IMR-90 (cell line): ENCODE measurements around the gene RGPD4. TPM values are rescaled to one million over a fixed set of nuclear protein-coding genes. Genes with fewer than 3 reads are reported as not detected.

ENCODE experiments used
- ATAC-seq: fragments of 200-7000 bp; cut with Tn5 transposase; 2 replicates; pipeline ENCODE4 v1.9.1; 2020; ENCODE audit warnings: low read depth, mild to moderate bottlenecking, moderate library complexity
- BruUV-seq: library from RNA; stranded (reverse); fragments of 400-500 nt; replicated peaks from 2 replicates; lab custom pipeline; 2021; lab: Mats Ljungman, UMichigan
- CTCF ChIA-PET: fragments of 300-600 bp; formaldehyde crosslinking; extraction: SDS; loops from one replicate; lab custom pipeline; 2021; ENCODE audit warnings: antibody characterized with exemption; lab: Yijun Ruan, JAX
- POLR2A ChIA-PET: fragments of 300-600 bp; sonication (Branson Sonifier 250); formaldehyde crosslinking; loops from one replicate; lab custom pipeline; 2022; ENCODE audit warnings: antibody characterized with exemption; ENCODE audit not compliant: unreplicated experiment; lab: Charles Lee
- DNase-seq: peaks from one replicate; pipeline ENCODE4 v3.0.0; 2013
- H2AFZ ChIP-seq: replicated peaks from 2 replicates; pipeline ENCODE3; 2013; ENCODE audit warnings: low read length, mild to moderate bottlenecking; ENCODE audit not compliant: poor library complexity
- H2AK5ac ChIP-seq: 2 replicates; pipeline ENCODE4 v1.6.1; 2013; ENCODE audit warnings: low read depth, low read length, inconsistent platforms
- H2AK9ac ChIP-seq: replicated peaks from 2 replicates; pipeline ENCODE3; 2013; ENCODE audit warnings: mild to moderate bottlenecking, low read depth, low read length, moderate library complexity; ENCODE audit not compliant: poor library complexity
- H2BK120ac ChIP-seq: 2 replicates; pipeline ENCODE4 v1.6.1; 2013; ENCODE audit warnings: low read depth, low read length, inconsistent platforms
- H2BK15ac ChIP-seq: 3 replicates; pipeline ENCODE4 v1.6.1; 2013; ENCODE audit warnings: low read depth, low read length, inconsistent platforms
- H2BK20ac ChIP-seq: 2 replicates; pipeline ENCODE4 v1.6.1; 2013; ENCODE audit warnings: low read depth, mild to moderate bottlenecking, inconsistent platforms, low read length, moderate library complexity
- H2BK5ac ChIP-seq: 2 replicates; pipeline ENCODE4 v1.6.1; 2013; ENCODE audit warnings: mild to moderate bottlenecking, low read depth, low read length, inconsistent platforms; ENCODE audit not compliant: poor library complexity, severe bottlenecking
- H3K14ac ChIP-seq: replicated peaks from 2 replicates; pipeline ENCODE4 v1.6.1; 2013; ENCODE audit warnings: low read depth, low read length, inconsistent platforms
- H3K18ac ChIP-seq: 2 replicates; pipeline ENCODE4 v1.6.1; 2013; ENCODE audit warnings: low read depth, low read length, control low read depth
- H3K23ac ChIP-seq: 2 replicates; pipeline ENCODE4 v1.6.1; 2013; ENCODE audit warnings: low read depth, low read length, inconsistent platforms
- H3K27ac ChIP-seq: 2 replicates; pipeline ENCODE4 v1.5.1; 2013; ENCODE audit warnings: mild to moderate bottlenecking, control low read depth, low read length; ENCODE audit not compliant: insufficient read depth
- H3K27me3 ChIP-seq: 2 replicates; pipeline ENCODE4 v1.6.1; 2013; ENCODE audit warnings: low read length; ENCODE audit not compliant: control insufficient read depth, insufficient read depth
- H3K36me3 ChIP-seq: 2 replicates; pipeline ENCODE4 v1.6.1; 2013; ENCODE audit warnings: low read length, mixed read lengths; ENCODE audit not compliant: control insufficient read depth, insufficient read depth
- H3K4ac ChIP-seq: 2 replicates; pipeline ENCODE4 v1.6.1; 2013; ENCODE audit warnings: low read depth, low read length, inconsistent platforms
- H3K4me1 ChIP-seq: 2 replicates; pipeline ENCODE4 v1.6.1; 2013; ENCODE audit warnings: low read length, mixed read lengths; ENCODE audit not compliant: control insufficient read depth, insufficient read depth
- H3K4me2 ChIP-seq: 2 replicates; pipeline ENCODE4 v1.6.1; 2013; ENCODE audit warnings: low read depth, mild to moderate bottlenecking, control low read depth, low read length, moderate library complexity
- H3K4me3 ChIP-seq: 2 replicates; pipeline ENCODE4 v1.5.1; 2013; ENCODE audit warnings: low read depth, mild to moderate bottlenecking, control low read depth, low read length, moderate library complexity; ENCODE audit not compliant: insufficient read depth
- H3K56ac ChIP-seq: 2 replicates; pipeline ENCODE4 v1.6.1; 2013; ENCODE audit warnings: low read length, inconsistent platforms; ENCODE audit not compliant: insufficient read depth; ENCODE audit errors: extremely low read depth
- H3K79me1 ChIP-seq, 2 experiments: 2 replicates each; pipeline ENCODE4 v1.6.1; 2013; ENCODE audit warnings: low read length in 2 of 2, inconsistent platforms in 1 of 2, low read depth in 1 of 2
- H3K9ac ChIP-seq: 2 replicates; pipeline ENCODE4 v1.6.1; 2013; ENCODE audit warnings: low read depth, low read length, control low read depth
- H3K9me1 ChIP-seq: 2 replicates; pipeline ENCODE4 v1.6.1; 2013; ENCODE audit warnings: low read length, inconsistent platforms; ENCODE audit not compliant: insufficient read depth
- H3K9me3 ChIP-seq: 2 replicates; pipeline ENCODE4 v1.6.1; 2013; ENCODE audit warnings: low read length; ENCODE audit not compliant: control insufficient read depth, insufficient read depth
- H4K20me1 ChIP-seq: 2 replicates; pipeline ENCODE4 v1.6.1; 2013; ENCODE audit warnings: low read length, inconsistent platforms; ENCODE audit not compliant: insufficient read depth
- H4K5ac ChIP-seq: 2 replicates; pipeline ENCODE4 v1.6.1; 2013; ENCODE audit warnings: mild to moderate bottlenecking, low read depth, low read length, control low read depth
- H4K8ac ChIP-seq, 2 experiments: 2 replicates each; pipeline ENCODE4 v1.6.1; 2013; ENCODE audit warnings: low read depth in 2 of 2, low read length in 2 of 2, control low read depth in 1 of 2, inconsistent platforms in 1 of 2
- H4K91ac ChIP-seq: 2 replicates; pipeline ENCODE4 v1.6.1; 2013; ENCODE audit warnings: low read depth, low read length, inconsistent platforms; ENCODE audit not compliant: insufficient read depth
- BHLHE40 ChIP-seq: fragments of 150-350 bp; IDR thresholded peaks from 2 replicates; pipeline ENCODE4 v1.6.1; 2016; ENCODE audit warnings: mild to moderate bottlenecking, low read depth, low read length
- CEBPB ChIP-seq: IDR thresholded peaks from 2 replicates; pipeline ENCODE4 v1.6.1; 2012; ENCODE audit warnings: low read depth, low read length, improper control_type of control experiment
- CHD1 ChIP-seq: IDR thresholded peaks from 2 replicates; pipeline ENCODE4 v1.6.1; 2012; ENCODE audit warnings: low read depth, low read length, improper control_type of control experiment
- FOS ChIP-seq: fragments of 150-350 bp; IDR thresholded peaks from 2 replicates; pipeline ENCODE4 v1.6.1; 2016; ENCODE audit warnings: low read depth, low read length
- MAFK ChIP-seq: IDR thresholded peaks from 2 replicates; pipeline ENCODE4 v1.6.1; 2012; ENCODE audit warnings: low read depth, low read length, improper control_type of control experiment
- MAZ ChIP-seq: IDR thresholded peaks from 2 replicates; pipeline ENCODE4 v1.6.1; 2012; ENCODE audit warnings: low read depth, mild to moderate bottlenecking, low read length, improper control_type of control experiment, moderate library complexity, borderline replicate concordance
- NFE2L2 ChIP-seq: fragments of 150-350 bp; IDR thresholded peaks from 2 replicates; pipeline ENCODE4 v1.6.1; 2016; ENCODE audit warnings: low read depth, mild to moderate bottlenecking, low read length
- POLR2A ChIP-seq: IDR thresholded peaks from 2 replicates; pipeline ENCODE4 v1.6.1; 2012; ENCODE audit warnings: mild to moderate bottlenecking, low read depth, low read length
- RAD21 ChIP-seq: IDR thresholded peaks from 2 replicates; pipeline ENCODE4 v1.6.1; 2012; ENCODE audit warnings: low read length, improper control_type of control experiment
- RCOR1 ChIP-seq: IDR thresholded peaks from 2 replicates; pipeline ENCODE4 v1.6.1; 2012; ENCODE audit warnings: mild to moderate bottlenecking, low read length, improper control_type of control experiment; ENCODE audit not compliant: insufficient replicate concordance
- RFX5 ChIP-seq: IDR thresholded peaks from 2 replicates; pipeline ENCODE4 v1.8.0; 2012; ENCODE audit warnings: low read depth, mild to moderate bottlenecking, low read length, moderate library complexity
- SMC3 ChIP-seq: fragments of 150-350 bp; IDR thresholded peaks from 2 replicates; pipeline ENCODE4 v1.6.1; 2016; ENCODE audit warnings: low read depth, mild to moderate bottlenecking, antibody characterized with exemption, low read length, moderate library complexity
- WGBS, 2 experiments: methylation state at CpG; one replicate each; pipeline versions ENCODE4 v1.1.5 to v1.1.7; 2013; ENCODE audit warnings: missing lambda C conversion rate in 2 of 2; ENCODE audit not compliant: insufficient read length in 1 of 2; ENCODE audit errors: extremely low coverage in 2 of 2; 5-methylcytosine and 5-hydroxymethylcytosine counted together
- dilution Hi-C: fragments of 300-500 bp; cut with HindIII; formaldehyde crosslinking; loops from one replicate; pipeline ENCODE4 v1.14.3; 2018; ENCODE audit warnings: low sequenced_read_pairs; ENCODE audit not compliant: unreplicated experiment
- in situ Hi-C: fragments of 300-500 bp; cut with MboI; formaldehyde crosslinking; loops from 3 replicates; pipeline ENCODE4 v1.14.3; 2019; ENCODE audit warnings: low sequenced_read_pairs, inconsistent platforms, mixed read lengths
- intact Hi-C: fragments of 100-400 bp; cut with micrococcal nuclease; formaldehyde crosslinking; loops from 2 replicates; pipeline ENCODE4 v1.10.0; 2022
- polyA plus RNA-seq, 3 experiments: library from polyadenylated mRNA; depleted of rRNA; stranded (reverse); fragments of >200 nt; gene quantifications; 2 replicates each; pipeline ENCODE4 v1.2.3, GENCODE V29; 2012; ENCODE audit warnings: low replicate concordance in 1 of 3
- total RNA-seq: library from RNA; depleted of rRNA; stranded (reverse); fragments of >200 nt; gene quantifications from 2 replicates; pipeline ENCODE4 v1.2.3, GENCODE V29; 2012
- TF ChIP-seq, protein P1 (sequence below): fragments of 150-350 bp; IDR thresholded peaks from 2 replicates; pipeline ENCODE4 v1.6.1; 2016; ENCODE audit warnings: low read depth, mild to moderate bottlenecking, low read length, moderate library complexity, borderline replicate concordance
- TF ChIP-seq, protein P2 (sequence below): fragments of 150-350 bp; IDR thresholded peaks from 2 replicates; pipeline ENCODE4 v1.6.1; 2017; ENCODE audit warnings: mild to moderate bottlenecking, antibody characterized with exemption, low read length, low read depth

Gene RGPD4
- total and polyA plus RNA-seq, 2 of the 4 experiments (the other 2 are of a cell fraction) = not detected

DNA sequence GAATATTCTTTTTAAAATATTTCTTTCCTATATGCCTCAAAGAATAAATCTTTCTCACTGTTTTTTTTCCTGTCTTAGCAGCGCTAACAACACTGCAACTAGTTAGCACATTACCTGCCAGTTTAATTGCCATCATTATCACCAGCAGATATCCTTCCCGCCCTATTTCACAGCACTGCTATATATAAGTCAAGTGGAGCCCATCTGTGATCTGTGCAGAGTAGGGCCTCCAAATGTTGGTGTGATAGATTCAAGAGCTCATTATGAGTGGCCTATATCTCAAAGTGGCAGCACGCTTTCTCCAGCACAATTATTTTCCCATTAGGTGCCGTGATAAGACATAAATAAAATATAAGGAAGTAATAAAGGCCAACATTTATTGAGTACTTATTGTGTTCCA lies 19.8 kb upstream of the RGPD4 start:
- no peak overlapping the region for H3K27ac ChIP-seq
- no peak overlapping the region for H2BK15ac ChIP-seq
- dilution Hi-C loops = no loop called here
- H2AK9ac ChIP-seq = no peak overlapping the region
- BruUV-seq = no TSS peak
- no peak overlapping the region for H2AFZ ChIP-seq
- no peaks in the 10 kb centered on the region for H3K27me3 ChIP-seq
- no peak overlapping the region for H4K5ac ChIP-seq
- H2BK20ac ChIP-seq = no peak overlapping the region
- no peaks in the 10 kb centered on the region for H4K20me1 ChIP-seq
- H3K36me3 ChIP-seq = no peaks in the 10 kb centered on the region
- no peak overlapping the region for H2AK5ac ChIP-seq
- DNase-seq = no peak
- intact Hi-C loops = no loop called here
- in situ Hi-C loops = no loop called here
- H3K79me1 ChIP-seq = no peaks in the 10 kb centered on the region
- no peak overlapping the region for H3K4me2 ChIP-seq
- no peak overlapping the region for H3K14ac ChIP-seq
- H3K9me3 ChIP-seq = peaks cover 3% of the 10 kb centered on the region; the same call in 1 of the 2 replicates
- no peak for ATAC-seq
- H3K9ac ChIP-seq = no peak overlapping the region
- no peak overlapping the region for H2BK5ac ChIP-seq
- ChIA-PET POLR2A (no interaction called here), CTCF (no interaction called here)
- no peak overlapping the region for H3K56ac ChIP-seq
- no peak for TF ChIP-seq RCOR1
- no peak for TF ChIP-seq BHLHE40
- TF ChIP-seq POLR2A = no peak
- TF ChIP-seq SMC3 = no peak
- TF ChIP-seq, protein P1, sequence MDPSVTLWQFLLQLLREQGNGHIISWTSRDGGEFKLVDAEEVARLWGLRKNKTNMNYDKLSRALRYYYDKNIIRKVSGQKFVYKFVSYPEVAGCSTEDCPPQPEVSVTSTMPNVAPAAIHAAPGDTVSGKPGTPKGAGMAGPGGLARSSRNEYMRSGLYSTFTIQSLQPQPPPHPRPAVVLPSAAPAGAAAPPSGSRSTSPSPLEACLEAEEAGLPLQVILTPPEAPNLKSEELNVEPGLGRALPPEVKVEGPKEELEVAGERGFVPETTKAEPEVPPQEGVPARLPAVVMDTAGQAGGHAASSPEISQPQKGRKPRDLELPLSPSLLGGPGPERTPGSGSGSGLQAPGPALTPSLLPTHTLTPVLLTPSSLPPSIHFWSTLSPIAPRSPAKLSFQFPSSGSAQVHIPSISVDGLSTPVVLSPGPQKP = no peak
- TF ChIP-seq RFX5 = no peak
- TF ChIP-seq MAZ = no peak
- TF ChIP-seq RAD21 = no peak
- TF ChIP-seq, protein P2, sequence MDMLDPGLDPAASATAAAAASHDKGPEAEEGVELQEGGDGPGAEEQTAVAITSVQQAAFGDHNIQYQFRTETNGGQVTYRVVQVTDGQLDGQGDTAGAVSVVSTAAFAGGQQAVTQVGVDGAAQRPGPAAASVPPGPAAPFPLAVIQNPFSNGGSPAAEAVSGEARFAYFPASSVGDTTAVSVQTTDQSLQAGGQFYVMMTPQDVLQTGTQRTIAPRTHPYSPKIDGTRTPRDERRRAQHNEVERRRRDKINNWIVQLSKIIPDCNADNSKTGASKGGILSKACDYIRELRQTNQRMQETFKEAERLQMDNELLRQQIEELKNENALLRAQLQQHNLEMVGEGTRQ = no peak
- TF ChIP-seq MAFK = no peak
- TF ChIP-seq CHD1 = no peak
- no peak for TF ChIP-seq CEBPB
- TF ChIP-seq FOS = no peak
- TF ChIP-seq NFE2L2 = no peak
- H3K18ac ChIP-seq = no peak overlapping the region
- H2BK120ac ChIP-seq = no peak overlapping the region
- no peak overlapping the region for H4K8ac ChIP-seq
- H3K4me3 ChIP-seq = no peak overlapping the region
- H3K23ac ChIP-seq = no peak overlapping the region
- no peaks in the 10 kb centered on the region for H3K9me1 ChIP-seq
- H3K4me1 ChIP-seq = no peaks in the 10 kb centered on the region
- no peak overlapping the region for H3K4ac ChIP-seq
- no CpG with 5 or more reads among the region's 4 CpGs for WGBS, 2 experiments
- H4K91ac ChIP-seq = no peak overlapping the region
